ENCODE measurements around the gene P2RX7.
A peak's percentile ranks its signal among the peaks of the same experiment; 100 is the strongest.

P2RX7 gene

GRCh38 chr12:121108492-121108891 is 24.2 kb upstream of the P2RX7 start:
- no peak for FAIRE-seq
- no peak for DNase-seq (ENCODE audit: insufficient read length, low spot score)
- no peak for TF ChIP-seq POLR2AphosphoS5 (IDR thresholded peaks at IDR 0.05; ENCODE audit: low read depth, low read length)
- TF ChIP-seq PAX5 (IDR thresholded peaks at IDR 0.05; ENCODE audit: insufficient read depth, low read length, severe bottlenecking): no peak
- no peak for TF ChIP-seq POU2F2 (IDR thresholded peaks at IDR 0.05; ENCODE audit: low read depth, low read length)
- no peak for TF ChIP-seq SPI1 (IDR thresholded peaks at IDR 0.05; ENCODE audit: low read depth, low read length)
- TF ChIP-seq TAF1 (IDR thresholded peaks at IDR 0.05; ENCODE audit: low read depth, low read length): no peak
- no peak for TF ChIP-seq POLR2A (IDR thresholded peaks at IDR 0.05; ENCODE audit: low read depth, low read length)

DNA sequence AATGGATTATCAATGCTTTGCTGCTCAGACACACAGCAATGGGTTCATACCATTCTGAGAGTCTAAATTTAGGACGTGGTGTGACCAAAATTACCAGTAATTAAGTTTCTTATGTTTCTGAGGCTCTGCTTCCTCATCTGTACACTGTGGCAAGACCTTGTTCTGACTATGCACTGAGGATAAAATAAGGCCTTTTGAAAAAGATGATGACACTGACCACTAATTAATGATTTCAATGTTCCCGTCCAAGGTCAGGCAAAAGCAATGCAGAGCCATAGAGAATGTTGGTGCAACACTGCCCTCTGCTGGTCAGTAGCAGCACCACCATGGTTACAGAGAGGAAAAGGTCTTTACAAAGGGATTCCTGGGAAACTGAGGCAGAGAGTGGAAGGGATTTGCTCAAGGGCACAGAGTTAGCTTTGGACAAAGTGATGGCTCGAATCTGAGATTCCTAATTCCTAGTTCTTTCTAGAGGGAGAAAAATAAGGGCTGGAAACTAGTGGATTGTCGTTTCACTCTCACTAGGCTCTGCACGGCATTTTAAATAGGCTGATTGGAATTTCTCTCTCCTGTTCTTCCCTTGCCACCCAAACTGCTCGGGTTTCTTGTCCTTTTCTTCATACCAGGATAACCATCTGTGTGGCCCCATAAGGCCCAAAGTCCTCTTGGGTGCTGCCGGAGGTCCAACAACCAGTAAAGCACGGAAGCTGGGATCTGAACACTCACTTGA is 22.3 kb upstream of the P2RX7 start:
- no peak for TF ChIP-seq PAX5 (IDR thresholded peaks at IDR 0.05; ENCODE audit: insufficient read depth, low read length, severe bottlenecking)
- TF ChIP-seq POLR2A (IDR thresholded peaks at IDR 0.05; ENCODE audit: low read depth, low read length): no peak
- no peak for TF ChIP-seq SPI1 (IDR thresholded peaks at IDR 0.05; ENCODE audit: low read depth, low read length)
- no peak for TF ChIP-seq POU2F2 (IDR thresholded peaks at IDR 0.05; ENCODE audit: low read depth, low read length)
- TF ChIP-seq POLR2AphosphoS5 (IDR thresholded peaks at IDR 0.05; ENCODE audit: low read depth, low read length): no peak
- TF ChIP-seq TAF1 (IDR thresholded peaks at IDR 0.05; ENCODE audit: low read depth, low read length): no peak
- FAIRE-seq (peak; percentile 94), DNase-seq (ENCODE audit: insufficient read length, low spot score) (peak; percentile 47)

DNA sequence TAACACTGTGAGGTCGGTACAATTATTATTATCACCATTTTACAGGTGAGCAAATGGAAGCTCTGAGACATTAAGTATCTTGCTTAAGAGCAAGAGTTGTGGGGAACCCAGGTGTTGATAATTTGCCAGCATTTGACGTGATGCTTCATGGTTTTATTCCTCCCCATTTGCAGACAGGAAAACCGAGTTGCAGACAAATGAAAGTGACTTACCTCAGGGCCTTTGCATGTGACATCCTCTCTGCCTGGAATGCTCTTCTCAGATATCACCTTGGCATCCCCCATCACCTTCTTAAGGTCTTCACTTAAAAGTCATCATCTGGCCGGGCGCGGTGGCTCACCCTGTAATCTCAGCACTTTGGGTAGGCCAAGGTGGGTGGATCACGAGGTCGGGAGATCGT is 21.0 kb upstream of the P2RX7 start:
- FAIRE-seq (no peak), DNase-seq (ENCODE audit: insufficient read length, low spot score) (no peak)
- TF ChIP-seq TAF1 (IDR thresholded peaks at IDR 0.05; ENCODE audit: low read depth, low read length): no peak
- no peak for TF ChIP-seq PAX5 (IDR thresholded peaks at IDR 0.05; ENCODE audit: insufficient read depth, low read length, severe bottlenecking)

DNA sequence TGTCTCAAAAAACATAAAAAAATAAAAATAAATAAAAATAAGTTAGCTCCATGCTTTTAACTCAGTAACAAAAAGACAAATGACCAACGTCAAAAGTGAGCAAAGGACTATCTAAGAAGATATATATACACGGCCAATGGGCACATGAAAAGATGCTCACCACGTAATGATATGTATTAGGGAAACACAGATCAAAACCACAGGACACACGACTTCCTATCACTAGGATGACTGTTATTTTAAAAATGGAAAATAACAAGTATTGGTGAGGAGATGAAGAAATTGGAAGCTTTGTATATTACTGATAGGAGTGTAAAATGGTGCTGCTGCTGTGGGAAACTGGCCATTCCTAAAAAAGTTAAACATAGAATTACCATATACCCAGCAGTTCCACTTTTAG is 20.2 kb upstream of the P2RX7 start:
- DNase-seq (ENCODE audit: insufficient read length, low spot score) (no peak), FAIRE-seq (no peak)
- TF ChIP-seq POLR2A (IDR thresholded peaks at IDR 0.05; ENCODE audit: low read depth, low read length): no peak
- no peak for TF ChIP-seq POU2F2 (IDR thresholded peaks at IDR 0.05; ENCODE audit: low read depth, low read length)
- TF ChIP-seq SPI1 (IDR thresholded peaks at IDR 0.05; ENCODE audit: low read depth, low read length): no peak
- TF ChIP-seq POLR2AphosphoS5 (IDR thresholded peaks at IDR 0.05; ENCODE audit: low read depth, low read length): no peak
- TF ChIP-seq PAX5 (IDR thresholded peaks at IDR 0.05; ENCODE audit: insufficient read depth, low read length, severe bottlenecking): no peak
- TF ChIP-seq TAF1 (IDR thresholded peaks at IDR 0.05; ENCODE audit: low read depth, low read length): no peak

DNA sequence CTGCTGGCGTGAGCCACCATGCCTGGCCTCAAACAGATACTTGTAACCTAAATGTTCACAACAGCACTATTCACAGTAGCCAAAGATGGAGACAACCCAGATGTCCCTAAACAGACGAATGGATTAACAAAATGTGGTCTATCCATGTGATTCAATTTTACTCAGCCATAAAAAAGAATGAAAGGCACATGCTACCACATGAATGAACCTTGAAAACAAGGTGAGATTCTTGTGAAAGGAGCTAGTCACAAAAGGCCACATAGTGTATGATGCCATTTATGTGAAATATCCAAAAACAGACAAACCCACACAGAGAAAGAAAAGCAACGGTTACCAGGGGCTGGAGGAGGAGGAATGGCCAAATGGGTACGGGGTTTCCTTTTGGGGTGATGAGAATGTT is 19.6 kb upstream of the P2RX7 start:
- TF ChIP-seq POLR2AphosphoS5 (IDR thresholded peaks at IDR 0.05; ENCODE audit: low read depth, low read length) (no peak), POLR2A (IDR thresholded peaks at IDR 0.05; ENCODE audit: low read depth, low read length) (no peak), POU2F2 (IDR thresholded peaks at IDR 0.05; ENCODE audit: low read depth, low read length) (no peak), TAF1 (IDR thresholded peaks at IDR 0.05; ENCODE audit: low read depth, low read length) (no peak), PAX5 (IDR thresholded peaks at IDR 0.05; ENCODE audit: insufficient read depth, low read length, severe bottlenecking) (no peak), SPI1 (IDR thresholded peaks at IDR 0.05; ENCODE audit: low read depth, low read length) (no peak)
- DNase-seq (ENCODE audit: insufficient read length, low spot score): no peak
- no peak for FAIRE-seq

DNA sequence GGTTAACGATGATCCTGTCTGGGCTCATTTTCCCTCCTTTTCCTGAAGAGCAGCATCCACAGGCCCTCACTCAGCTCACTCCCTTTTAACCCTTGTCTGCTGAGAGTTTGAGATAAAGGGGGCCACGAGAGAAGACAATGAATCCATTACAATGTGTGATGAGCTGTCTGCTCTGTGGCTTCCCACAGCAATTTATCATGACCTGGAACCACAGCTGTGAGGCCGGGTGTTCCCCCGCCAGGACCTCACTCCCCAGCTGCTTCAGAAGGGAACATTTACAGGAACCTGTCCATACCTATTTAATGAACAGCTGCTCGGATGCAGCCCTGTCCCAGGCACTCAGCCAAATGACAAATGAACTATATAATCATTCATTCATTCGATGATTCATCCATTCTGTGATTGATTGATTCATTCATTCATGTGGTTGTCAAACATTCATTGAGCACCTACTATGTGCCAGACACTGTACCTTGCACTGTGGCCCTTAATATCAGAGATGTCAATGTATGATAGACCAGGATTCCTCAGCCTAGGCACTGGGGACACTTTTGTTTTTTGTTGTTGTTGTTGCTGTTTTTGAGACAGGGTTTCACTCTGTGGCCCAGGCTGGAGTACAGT is 18.5 kb upstream of the P2RX7 start:
- FAIRE-seq (no peak), DNase-seq (ENCODE audit: insufficient read length, low spot score) (no peak)
- TF ChIP-seq POLR2A (IDR thresholded peaks at IDR 0.05; ENCODE audit: low read depth, low read length): no peak
- no peak for TF ChIP-seq POLR2AphosphoS5 (IDR thresholded peaks at IDR 0.05; ENCODE audit: low read depth, low read length)
- no peak for TF ChIP-seq PAX5 (IDR thresholded peaks at IDR 0.05; ENCODE audit: insufficient read depth, low read length, severe bottlenecking)
- TF ChIP-seq TAF1 (IDR thresholded peaks at IDR 0.05; ENCODE audit: low read depth, low read length): no peak
- no peak for TF ChIP-seq SPI1 (IDR thresholded peaks at IDR 0.05; ENCODE audit: low read depth, low read length)
- no peak for TF ChIP-seq POU2F2 (IDR thresholded peaks at IDR 0.05; ENCODE audit: low read depth, low read length)

DNA sequence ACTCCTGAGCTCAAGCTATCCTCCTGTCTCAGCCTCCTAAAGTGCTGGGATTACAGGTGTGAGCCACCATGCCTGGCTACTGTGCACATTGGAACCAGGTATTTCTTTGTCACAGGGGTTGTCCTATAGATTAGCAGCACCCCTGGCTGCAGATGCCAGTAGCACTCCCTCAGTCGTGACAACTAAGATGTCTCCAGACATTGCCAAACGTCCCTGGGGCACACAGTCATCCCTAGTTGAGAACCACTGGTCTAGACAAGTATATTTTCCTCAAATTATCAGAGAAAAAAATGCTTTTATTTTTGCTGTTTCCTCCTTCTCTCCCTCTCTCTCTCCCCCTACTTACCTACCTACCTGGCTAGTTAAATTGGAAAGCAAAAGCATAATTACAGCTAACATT is 17.9 kb upstream of the P2RX7 start:
- DNase-seq (ENCODE audit: insufficient read length, low spot score) (no peak), FAIRE-seq (no peak)
- TF ChIP-seq POLR2A (IDR thresholded peaks at IDR 0.05; ENCODE audit: low read depth, low read length): no peak
- no peak for TF ChIP-seq POLR2AphosphoS5 (IDR thresholded peaks at IDR 0.05; ENCODE audit: low read depth, low read length)
- TF ChIP-seq PAX5 (IDR thresholded peaks at IDR 0.05; ENCODE audit: insufficient read depth, low read length, severe bottlenecking): no peak
- no peak for TF ChIP-seq SPI1 (IDR thresholded peaks at IDR 0.05; ENCODE audit: low read depth, low read length)
- no peak for TF ChIP-seq POU2F2 (IDR thresholded peaks at IDR 0.05; ENCODE audit: low read depth, low read length)
- TF ChIP-seq TAF1 (IDR thresholded peaks at IDR 0.05; ENCODE audit: low read depth, low read length): no peak

GRCh38 chr12:121115530-121115929 is 17.1 kb upstream of the P2RX7 start:
- no peak for FAIRE-seq
- DNase-seq (ENCODE audit: insufficient read length, low spot score): no peak
- TF ChIP-seq SPI1 (IDR thresholded peaks at IDR 0.05; ENCODE audit: low read depth, low read length) (no peak), PAX5 (IDR thresholded peaks at IDR 0.05; ENCODE audit: insufficient read depth, low read length, severe bottlenecking) (no peak), POU2F2 (IDR thresholded peaks at IDR 0.05; ENCODE audit: low read depth, low read length) (no peak), TAF1 (IDR thresholded peaks at IDR 0.05; ENCODE audit: low read depth, low read length) (no peak), POLR2AphosphoS5 (IDR thresholded peaks at IDR 0.05; ENCODE audit: low read depth, low read length) (no peak), POLR2A (IDR thresholded peaks at IDR 0.05; ENCODE audit: low read depth, low read length) (no peak)

- TF ChIP-seq POU2F2 (IDR thresholded peaks at IDR 0.05; ENCODE audit: low read depth, low read length) (no peak), POLR2A (IDR thresholded peaks at IDR 0.05; ENCODE audit: low read depth, low read length) (no peak), TAF1 (IDR thresholded peaks at IDR 0.05; ENCODE audit: low read depth, low read length) (no peak)
- no peak for FAIRE-seq
- no peak for DNase-seq (ENCODE audit: insufficient read length, low spot score)
Measured at GRCh38 chr12:121116318-121117225, 16.1 kb upstream of the P2RX7 start.
